ENCODE data around the gene MARCKS. TPM values are rescaled to one million over a fixed set of nuclear protein-coding genes. Genes with fewer than 3 reads are reported as not detected.

MARCKS gene
- total and polyA plus RNA-seq, 2 of the 13 experiments (the other 11 are each of a cell fraction or from before 2014, with no cell fraction given) = 30.5 to 39.5 TPM

GRCh38 chr6:113881478-113881980, 24.4 kb downstream of the MARCKS start:
- Histone ChIP-seq H3K9me3 (ENCODE audit: low read length) (no peaks in the 10 kb centered on the region), H3K9ac (ENCODE audit: insufficient read depth, low read depth, low read length) (no peak overlapping the region), H3K36me3 (replicated peaks in 1 of 2; ENCODE audit: control insufficient read depth in 1 of 2, insufficient read depth in 2 of 2, low read length in 2 of 2) (no peaks in the 10 kb centered on the region), H4K20me1 (ENCODE audit: insufficient read depth, low read length) (no peaks in the 10 kb centered on the region), H2AFZ (ENCODE audit: low read length) (no peak overlapping the region), H3K4me1 (ENCODE audit: insufficient read depth, low read length) (no peaks in the 10 kb centered on the region), H3K4me2 (ENCODE audit: low read depth, low read length) (no peak overlapping the region), H3K4me3 (replicated peaks in 1 of 3; ENCODE audit: insufficient read depth in 1 of 3, low read depth in 2 of 3, low read length in 3 of 3) (no peak overlapping the region), H3K27ac (ENCODE audit: extremely low read length, insufficient read depth, low read length) (no peak overlapping the region), H3K79me2 (ENCODE audit: insufficient read depth, low read length) (no peaks in the 10 kb centered on the region), H3K27me3 (ENCODE audit: control insufficient read depth in 1 of 2, insufficient read depth in 2 of 2, low read length in 2 of 2) (no peaks in the 10 kb centered on the region; a peak in 1 of 5 replicates)
- POLR2A ChIA-PET = no interaction called here
- in situ Hi-C loops (cut with HindIII; ENCODE audit: extremely low pct_ligation_motif_present, low pct_unique_long_range_greater_than_20kb) (no loop called here), intact Hi-C loops (cut with micrococcal nuclease; ENCODE audit: unreplicated experiment) (no loop called here)
- 40% methylated on average over 2 of the region's 2 CpGs for WGBS (ENCODE audit: low lambda C conversion rate)
- no TSS peak for BruUV-seq (replicated peaks)
- FAIRE-seq = no peak
- DNase-seq (ENCODE audit: low spot score) = no peak
- CTCF ChIA-PET (ENCODE audit: low intra/inter-chr PET ratio, low total read pairs) = no interaction called here
- TF ChIP-seq SNAPC4 (CRISPR knock-in tag; IDR thresholded peaks at IDR 0.05) = no peak
- no peak for TF ChIP-seq RFX1 (IDR thresholded peaks at IDR 0.05)
- TF ChIP-seq ZNF138 (CRISPR knock-in tag; IDR thresholded peaks at IDR 0.05; ENCODE audit: low read depth) = no peak
- no peak for TF ChIP-seq YEATS2 (CRISPR knock-in tag; IDR thresholded peaks at IDR 0.05; ENCODE audit: borderline replicate concordance)
- no peak for ATAC-seq
